ENCODE data around the gene TRPM5.
A peak's percentile ranks its signal among the peaks of the same experiment; 100 is the strongest.

The TRPM5 gene

DNA sequence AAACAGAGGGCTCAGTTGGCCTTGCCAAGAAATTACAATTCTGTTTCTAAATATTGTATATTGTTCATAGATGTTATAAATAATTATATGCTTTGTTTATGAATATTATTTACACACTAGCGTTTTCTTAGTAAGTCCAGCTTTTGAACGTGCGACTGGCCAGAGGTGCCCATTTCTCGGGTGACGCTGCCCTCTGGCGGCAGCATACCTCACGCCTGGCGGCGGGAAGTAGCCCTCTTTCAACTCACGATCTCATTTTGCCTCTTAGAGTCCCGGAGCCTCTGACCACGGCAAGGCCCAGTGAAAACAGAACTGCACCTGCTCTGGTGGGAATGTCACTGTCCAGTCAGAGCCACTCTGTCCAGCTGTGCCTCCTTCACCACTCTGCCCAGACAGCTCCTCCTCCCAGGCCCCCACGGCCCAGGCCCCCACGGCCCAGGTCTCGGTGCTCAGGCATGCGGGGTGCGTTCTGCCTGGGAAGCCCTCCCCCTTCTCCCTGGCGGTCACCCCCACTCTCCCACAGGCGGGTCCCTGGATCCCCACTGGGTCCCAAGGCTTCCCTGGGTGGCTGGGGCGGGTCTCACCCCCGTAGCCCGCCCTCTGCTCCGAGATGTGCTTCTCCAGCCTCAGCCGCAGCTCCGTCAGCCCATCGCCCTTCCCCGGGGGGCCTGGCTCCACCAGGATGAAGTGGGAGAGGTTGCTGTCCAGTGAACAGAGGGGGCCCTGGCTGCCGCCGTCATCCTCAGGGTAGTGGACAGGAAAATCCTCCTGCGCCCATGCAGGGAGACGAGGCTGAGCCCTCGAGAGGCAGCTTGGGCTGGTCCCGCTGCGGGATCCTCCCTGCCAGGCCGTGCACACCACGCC, 24.4 kb downstream of the TRPM5 start:
- peak; percentile 57 for DNase-seq

DNA sequence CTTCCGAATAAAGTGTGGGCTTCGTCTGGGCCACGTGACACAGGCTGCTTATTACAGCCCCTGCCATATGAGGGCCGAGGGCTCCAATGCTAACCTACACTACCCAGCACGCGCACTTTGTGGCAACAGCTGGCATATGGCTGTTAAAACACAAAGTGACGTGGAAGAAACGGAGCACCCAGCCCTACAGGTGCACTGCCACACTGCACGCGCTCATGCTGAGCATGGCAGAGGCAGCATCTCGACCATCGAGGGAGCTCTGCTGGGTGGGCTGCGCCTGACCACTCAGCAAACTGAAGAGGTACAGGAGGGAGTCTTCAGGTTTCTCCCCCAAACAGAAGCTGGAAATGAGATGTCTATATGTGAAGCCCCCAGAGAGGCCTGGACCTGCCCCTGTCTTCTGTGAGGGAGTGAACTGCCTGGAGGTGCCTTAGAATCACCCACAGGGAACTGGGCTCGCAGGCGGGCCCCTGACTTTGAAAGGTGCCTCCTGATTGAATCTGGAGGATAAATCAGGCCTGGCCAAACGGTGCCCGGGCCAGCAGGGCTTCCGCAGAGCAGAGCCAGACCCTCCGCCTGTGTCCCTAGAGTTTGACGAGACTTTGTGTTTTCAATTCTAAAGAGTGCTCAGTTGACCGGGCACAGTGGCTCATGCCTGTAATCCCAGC, 25.5 kb downstream of the TRPM5 start:
- DNase-seq, result no peak

DNA sequence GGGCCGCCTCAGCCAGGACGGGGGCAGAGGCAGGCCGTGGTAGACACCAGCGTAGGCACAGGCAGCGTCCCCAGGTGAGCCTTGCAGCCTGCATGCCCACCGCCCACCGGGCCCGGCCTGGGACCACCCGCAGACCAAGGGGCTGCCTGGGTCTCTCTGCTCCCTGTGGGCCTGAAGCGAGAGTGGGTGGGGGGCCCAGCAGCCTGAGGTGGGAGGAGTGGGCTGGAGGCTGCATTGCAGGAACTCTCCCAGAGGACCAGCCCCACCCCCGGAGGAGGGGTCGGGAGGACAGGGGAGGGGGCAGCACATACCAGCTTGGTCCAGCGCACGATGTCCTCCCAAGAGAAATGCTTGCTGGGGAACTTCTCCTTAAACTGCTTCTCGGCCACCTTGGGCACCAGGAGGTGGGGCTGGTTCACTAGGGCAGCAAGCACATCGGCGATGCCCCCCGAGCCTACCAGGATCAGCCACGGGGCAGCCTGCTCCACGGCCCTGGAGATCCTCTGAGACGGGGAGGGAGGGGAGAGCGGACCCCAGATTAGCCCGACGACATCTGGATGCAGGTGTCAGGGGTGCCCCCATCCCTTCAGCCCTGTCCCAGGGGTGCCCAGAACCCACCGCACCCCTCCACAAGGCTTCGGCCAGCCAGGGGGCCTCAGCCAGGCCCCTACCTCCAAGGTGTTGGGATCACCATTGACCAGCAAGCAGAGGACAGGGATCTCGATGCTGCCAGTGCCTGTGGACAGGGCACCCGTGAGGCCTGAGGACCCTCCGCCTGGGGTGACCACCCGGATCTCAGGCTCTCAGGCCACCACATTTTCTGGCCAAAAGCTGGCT, 26.2 kb downstream of the TRPM5 start:
- DNase-seq, result no peak

DNA sequence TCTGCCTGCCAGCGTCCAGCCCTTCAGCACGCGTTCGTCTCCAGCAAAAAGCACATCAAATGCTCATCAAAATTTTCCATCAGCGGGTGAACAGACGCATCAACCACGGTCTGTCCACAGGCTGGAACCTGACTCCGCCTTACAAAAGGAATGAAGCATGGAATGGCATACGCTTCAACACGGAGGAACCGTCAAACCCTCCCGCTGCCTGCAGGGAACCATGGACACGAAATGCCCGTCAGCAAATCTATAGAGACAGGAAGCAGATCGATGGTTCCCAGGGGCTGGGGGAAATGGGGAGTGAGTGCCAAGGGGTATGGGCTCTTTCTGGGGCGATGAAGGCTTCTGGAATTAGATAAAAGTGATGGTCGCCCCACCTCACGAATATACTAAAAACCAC, 27.5 kb downstream of the TRPM5 start:
- no peak for DNase-seq

DNA sequence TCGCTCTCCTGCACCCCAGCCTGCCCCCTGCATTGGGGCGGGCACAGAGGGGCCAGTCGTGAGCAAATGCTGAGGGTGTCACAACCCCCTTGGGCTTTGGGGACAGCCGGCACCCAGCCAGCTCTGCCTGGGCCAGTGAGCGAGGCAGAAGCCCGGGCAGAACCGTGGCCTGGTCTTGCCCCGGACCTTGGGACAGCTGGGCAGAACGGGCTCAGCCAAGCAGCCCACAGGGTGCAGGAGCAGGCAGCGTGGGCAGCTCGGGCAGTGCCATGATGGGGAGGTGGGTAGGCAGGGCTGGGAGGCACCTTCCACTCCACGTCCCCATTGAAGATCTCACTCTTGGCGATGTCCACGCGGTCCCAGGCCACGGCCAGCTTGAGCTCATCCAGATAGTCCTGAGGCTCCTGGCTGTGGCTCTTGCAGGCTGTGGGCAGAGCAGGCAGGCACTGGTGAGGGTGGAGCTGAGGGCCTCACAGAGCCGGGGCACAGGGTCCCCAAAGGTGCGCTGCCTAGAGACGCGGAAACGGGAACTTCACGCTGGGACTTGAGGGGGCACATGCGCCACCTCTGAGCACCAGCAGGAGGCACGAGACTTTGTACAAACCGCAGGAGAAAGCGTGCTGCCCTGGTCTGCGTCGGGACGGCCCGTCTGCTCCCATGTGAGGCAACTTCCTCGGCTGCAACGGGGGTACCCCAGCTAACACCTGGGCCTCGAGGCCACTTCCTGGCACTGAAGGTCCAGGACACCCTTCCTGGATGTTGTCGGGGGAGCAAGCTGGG, 28.5 kb downstream of the TRPM5 start:
- no peak for DNase-seq

DNA sequence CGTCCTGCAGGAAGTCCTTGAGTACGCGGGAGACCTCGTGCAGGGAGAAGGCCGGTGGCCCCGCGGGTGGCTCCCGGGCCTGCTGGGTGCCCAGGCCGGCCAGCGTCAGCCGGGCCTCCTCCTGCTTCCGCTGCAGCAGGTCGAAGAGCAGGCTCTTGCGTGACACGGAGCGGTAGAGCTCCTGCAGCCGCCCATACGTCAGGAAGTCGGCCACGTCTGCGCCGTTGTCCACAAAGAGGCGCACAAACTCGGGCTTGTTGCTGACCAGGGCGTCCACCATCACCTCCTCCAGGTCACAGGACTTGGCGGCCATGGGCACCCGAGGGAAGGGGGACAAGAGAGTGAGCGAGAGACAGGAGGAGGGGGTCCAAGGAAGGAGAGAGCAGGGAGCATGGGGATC, 29.1 kb downstream of the TRPM5 start:
- DNase-seq, result no peak

DNA sequence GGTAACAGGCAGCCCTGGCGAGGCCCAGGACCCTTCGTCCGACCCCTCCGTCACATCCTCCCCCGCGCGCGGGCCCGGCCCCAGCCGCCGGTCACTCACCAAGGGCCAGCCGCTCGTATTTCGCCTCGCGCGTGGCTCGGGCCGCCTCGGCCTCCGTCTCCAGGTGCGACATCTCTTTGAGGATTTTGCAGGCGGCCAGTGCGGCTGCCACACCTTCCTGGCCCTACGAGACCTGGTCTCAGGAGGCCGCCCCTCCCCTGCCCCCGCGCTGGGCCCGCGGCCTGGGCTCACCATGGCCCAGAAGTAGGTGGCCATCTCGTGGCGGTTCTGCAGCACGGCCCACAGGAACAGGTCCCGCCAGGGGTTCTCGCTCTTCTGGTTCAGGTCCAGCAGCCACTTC, 29.7 kb downstream of the TRPM5 start:
- no peak for DNase-seq

DNA sequence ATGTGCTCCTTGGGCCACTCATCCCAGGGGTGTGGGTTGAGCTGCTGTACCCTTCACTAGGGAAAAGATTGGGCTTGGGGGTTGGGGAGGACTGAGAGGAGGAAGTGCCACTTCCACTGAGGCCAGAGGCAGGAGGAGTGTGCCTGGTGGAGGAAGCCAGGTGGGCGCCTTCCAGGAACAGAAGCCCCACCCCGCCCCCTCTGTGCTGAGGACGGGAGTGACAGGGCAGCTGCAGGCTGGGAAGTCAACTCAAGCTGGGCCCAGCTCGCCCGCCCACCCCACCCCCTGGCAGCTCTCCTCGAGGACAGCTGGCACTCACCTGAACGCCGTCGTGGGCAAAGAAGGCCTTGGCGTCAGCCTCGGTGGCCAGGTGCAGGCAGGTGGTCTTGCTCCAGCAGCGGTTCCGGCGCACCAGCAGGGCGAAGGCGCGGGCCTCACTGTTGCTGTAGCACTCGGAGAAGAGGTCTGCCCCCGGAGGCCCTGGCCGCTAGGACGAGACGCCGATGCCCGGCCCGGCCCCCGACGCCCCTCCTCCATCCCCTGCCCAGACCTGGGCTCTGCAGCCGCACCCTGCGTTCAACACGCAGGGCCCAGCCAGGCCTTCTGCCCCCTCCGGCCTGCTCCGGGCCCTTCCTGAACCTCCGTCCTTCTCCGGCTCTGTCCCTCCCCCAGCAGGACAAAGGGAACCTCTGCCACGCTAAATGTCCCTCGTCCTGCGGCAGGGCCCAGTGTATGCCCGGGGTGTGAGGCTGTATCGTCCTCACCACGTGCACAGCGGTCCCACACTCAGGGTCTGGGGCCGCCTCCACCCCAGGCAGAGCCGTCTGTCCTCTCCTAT, 30.4 kb downstream of the TRPM5 start:
- no peak for DNase-seq

DNA sequence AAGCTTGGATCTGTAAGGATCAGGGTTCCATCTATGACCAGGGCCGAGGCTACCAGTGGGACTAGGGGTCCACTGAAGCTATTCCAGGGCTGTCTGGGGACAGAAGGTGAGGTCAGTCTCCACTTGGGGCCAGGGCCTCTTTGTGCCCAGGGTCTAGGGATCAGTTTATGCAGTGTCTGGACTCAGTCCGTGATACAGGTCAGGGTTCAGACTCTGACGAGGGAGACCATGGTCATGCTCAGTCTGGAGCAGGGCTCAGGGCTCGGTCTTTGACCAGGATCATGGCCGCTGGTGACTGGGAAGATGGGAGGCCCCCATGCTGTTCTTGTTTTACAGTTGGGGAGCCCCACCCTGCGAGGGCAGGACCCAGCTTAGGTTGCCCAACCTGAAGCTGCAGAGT, 32.0 kb downstream of the TRPM5 start:
- no peak for DNase-seq

DNA sequence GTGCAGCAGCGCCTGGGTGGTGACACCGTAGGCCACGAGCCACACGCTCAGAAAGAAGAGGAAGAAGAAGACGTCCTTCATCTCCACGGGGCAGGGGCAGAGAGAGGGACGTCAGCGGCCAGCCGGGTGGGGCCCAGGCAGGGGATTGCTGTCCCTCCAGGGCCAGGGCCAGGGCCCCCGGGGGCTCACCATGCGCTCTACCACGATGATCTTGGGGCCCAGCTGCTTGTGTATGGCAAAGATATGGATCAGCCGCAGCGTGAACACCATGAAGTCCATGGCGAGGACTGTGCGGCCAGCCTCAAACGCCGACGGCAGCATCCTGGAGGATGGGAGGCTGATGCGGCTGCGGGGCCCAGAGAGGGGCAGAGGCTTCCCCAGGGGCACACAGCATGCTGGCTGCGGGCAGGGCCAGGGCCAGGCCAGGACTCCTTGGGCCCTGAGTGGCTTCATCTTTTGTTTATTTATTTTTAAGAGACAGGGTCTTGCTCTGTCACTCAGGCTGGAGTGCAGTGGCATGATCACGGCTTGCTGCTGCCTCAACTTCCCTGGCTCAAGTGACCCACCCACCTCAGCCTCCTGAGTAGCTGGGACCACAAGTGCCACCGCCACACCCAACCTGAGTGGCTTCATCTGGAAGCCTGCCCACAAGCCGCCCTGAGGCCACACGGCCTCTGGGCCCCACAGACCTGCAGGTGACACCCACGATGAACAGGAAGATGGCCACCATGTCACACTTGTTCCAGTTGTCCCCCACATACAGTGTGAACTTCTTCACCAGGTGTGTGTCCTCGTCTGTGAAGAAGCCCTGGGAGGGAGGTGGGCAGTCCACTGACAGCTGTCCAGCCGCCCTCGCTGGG, 32.6 kb downstream of the TRPM5 start:
- no peak for DNase-seq

DNA sequence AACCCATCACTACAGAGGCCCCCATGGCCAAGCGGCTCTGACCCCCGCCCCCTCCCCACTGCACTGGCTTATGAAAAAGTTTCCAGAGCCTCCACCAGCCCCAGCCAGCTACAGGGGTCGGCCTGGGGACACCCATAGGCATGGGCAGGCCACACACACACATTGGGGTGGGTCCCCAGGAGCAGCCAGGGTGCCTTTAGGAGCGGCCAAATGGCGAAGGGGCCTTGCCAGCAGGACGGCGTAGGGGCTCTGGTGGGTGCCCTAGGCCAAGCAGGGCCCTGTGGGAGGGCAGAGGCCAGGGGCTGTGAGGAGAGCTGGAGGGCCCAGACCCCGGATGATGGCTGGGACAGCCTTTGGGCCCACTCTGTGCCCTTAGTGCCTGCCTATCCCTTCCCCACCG, 33.7 kb downstream of the TRPM5 start:
- DNase-seq, result no peak

DNA sequence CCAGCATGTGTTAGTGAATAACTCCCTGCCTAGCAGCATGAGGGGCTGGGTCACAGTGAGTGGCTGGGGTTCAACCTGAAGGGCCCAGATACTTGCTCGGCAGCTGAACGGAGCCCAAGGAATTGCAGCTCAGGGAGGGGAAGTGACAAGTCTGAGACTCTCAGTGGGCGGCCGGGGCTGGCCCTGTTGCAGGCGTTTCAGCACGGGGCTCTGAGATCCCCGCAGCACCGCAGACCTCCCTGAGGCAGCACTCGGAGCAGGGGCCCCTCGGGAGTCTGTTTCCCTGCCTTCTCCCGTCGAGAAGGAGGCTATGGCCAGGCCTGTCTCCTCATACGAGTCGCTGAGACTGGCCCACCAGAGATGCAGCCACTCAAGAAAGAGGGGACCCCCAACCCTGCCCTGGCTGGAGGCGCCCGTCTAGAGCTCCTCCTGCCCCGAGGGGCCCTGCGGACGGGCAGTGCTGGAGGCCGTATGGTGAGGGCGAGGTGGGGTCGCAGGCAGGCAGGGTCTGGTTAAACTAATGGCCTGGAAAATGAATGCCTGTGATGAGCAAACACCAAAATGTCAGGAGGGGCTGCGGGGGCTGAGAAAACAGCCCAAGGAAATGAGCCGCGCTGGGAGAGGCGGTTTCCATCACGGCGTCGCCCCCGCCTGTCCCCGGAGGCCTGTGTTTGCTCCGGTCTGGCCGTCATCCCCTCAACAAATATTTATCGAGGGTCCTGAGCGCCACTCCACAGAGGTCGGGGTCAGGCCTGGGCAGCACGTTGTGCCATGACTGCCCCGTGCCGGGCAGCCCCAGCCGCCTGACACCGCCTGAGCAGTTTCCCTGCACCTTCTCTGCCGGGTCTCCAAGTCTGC, 34.5 kb downstream of the TRPM5 start:
- no peak for DNase-seq

DNA sequence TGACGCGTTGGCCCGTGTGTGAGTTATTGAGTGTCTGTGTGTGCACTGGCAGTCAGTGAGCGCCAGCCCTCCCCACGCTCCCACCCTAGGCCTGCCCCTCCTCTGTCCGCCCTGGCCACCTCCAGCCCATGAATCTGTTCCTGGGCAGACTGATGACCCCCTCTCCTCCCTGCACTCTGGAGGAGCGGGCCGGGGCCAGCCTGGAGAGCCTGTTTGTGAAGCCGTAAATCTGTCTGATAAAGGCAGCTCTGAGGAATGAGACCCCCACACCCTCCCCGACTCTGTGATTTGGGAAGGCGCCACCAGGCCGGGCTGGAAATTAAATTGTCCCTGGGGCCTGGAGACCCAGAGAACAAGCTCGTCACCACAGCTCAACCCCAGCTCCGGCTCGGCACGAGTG, 35.2 kb downstream of the TRPM5 start:
- no peak for DNase-seq

DNA sequence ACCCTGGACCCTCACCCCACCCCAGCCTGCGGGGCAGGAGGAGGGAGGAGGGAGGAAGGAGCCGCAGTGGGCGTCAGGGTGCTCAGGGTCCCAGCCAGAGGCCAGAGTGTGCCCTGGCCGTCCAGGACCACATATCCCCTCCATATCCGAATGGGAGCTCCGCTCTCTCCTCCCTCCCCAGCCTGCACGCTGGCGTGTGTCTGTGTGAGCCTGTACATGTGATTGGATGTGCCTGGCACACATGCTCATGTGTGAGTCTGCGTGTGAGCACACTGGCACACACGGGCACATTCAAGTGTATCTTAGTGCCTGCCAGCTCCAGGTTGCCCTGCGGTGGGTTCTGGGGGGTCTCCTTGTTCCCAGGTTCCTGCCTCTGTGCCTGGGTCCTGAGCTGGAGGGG, 35.6 kb downstream of the TRPM5 start:
- no peak for DNase-seq

DNA sequence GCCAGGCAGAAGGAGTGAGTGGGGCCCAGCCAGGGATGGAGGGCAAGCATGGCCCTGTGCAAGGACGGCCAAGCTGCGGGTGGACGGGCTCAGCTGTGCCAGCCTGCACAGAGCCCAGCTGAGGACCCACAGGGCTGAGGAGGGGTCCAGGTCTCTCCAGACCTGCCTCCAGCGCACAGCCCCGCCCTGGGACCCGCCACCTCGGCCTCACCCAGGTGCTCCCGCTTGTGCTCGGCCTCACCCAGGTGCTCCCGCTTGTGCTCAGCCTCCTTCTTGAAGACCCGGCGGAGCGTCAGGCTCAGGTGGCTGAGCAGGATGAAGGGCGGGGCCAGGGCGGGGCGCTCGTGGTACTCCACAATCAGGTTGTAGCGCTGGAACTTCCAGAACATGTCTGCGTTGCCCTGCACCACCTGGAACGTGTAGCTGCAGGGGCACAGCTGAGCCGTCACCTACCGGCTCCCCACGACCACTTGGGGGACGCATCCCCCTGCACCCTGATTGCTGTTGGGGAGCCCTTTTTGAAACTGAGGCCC, 37.4 kb downstream of the TRPM5 start:
- no peak for DNase-seq

DNA sequence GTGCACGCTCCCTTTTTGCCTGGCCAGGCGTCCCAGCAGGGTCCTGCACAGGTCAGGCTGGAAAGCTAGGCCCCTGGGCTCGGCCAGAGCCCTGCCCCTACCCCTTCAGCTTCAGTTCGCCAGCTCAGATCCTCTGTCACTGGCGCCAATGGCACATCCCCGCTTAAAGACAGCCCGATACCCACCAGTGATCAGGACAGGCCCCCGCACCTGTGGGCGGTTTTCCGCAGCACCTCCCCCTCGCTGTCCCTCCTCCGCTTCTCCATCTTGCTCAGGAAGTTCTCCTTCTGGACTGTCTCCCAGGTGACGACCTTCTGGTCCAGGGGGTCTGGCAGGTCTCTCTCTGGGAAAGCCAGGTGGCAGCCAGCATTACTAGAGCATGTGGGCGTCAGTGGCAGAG, 37.9 kb downstream of the TRPM5 start:
- no peak for DNase-seq

DNA sequence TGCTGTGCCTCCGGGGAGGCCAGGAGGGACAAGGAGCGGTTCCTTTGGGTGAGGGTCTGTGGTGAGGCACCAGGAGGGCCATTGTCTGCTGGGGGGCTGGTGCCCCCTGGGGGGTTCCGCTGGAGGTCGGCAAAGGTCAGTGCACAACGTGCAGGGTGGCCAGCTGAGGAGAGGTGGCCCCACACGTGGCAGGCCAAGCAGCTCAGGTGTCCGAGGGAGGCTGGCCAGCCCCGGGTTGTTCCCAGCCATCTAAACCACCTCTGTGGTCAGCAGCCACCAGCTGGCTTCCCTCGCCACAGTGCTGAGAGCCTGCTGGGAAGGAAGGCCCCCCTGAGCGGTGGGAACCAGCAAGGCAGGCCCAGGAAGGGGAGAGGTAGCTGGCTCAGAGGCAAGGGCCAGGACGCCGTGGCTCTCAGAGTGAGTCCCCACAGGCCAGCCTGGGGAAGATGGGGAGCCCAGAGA, 39.5 kb downstream of the TRPM5 start:
- DNase-seq, result no peak

DNA sequence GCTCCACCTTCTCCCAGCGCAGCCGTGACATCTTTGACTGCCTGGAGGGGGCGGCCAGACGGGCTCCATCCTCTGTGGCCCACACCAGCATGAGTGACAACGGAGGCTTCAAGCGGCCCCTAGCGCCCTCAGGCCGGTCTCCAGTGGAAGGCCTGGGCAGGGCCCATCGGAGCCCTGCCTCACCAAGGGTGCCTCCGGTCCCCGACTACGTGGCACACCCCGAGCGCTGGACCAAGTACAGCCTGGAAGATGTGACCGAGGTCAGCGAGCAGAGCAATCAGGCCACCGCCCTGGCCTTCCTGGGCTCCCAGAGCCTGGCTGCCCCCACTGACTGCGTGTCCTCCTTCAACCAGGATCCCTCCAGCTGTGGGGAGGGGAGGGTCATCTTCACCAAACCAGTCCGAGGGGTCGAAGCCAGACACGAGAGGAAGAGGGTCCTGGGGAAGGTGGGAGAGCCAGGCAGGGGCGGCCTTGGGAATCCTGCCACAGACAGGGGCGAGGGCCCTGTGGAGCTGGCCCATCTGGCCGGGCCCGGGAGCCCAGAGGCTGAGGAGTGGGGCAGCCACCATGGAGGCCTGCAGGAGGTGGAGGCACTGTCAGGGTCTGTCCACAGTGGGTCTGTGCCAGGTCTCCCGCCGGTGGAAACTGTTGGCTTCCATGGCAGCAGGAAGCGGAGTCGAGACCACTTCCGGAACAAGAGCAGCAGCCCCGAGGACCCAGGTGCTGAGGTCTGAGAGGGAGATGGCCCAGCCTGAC, 41.2 kb downstream of the TRPM5 start:
- DNase-seq, result no peak

DNA sequence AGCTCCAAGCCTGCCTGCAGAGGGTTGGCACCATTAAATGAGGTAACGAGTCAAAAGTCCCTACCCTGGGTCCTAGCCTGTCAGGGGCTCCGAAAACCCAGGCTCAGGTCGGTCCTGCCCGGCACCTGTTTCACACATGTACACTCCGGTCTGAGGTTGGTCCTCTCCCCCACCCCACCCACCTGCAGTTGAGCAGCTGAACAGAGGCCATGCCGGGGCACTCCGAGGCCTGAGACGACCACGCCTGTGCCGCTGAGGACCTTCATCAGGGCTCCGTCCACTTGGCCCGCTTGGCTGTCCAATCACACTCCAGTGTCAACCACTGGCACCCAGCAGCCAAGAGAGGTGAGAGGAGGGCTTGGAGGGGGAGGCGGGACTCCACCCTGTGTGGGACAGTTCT, 42.2 kb downstream of the TRPM5 start:
- no peak for DNase-seq

All from NCI-H748 treated with DMSO at 0.1 percent for 48 hours (cell line).